Activated CD8-positive, alpha-beta memory T cell treated with anti-CD3 and anti-CD28 coated beads, Interleukin-2, amount 50 U/mL, for 24 hours (primary cell): ENCODE data around the gene C3orf80.
"Not testable (repeated sequence)": the region's sequence is repeated elsewhere in the genome, so short reads cannot be mapped to it uniquely, and the experiment has no call there.

Experiments
- DNase-seq: peaks from one replicate; pipeline ENCODE4 v3.0.0-alpha.2; 2020; ENCODE audit errors: extremely low read depth

The C3orf80 gene

DNA sequence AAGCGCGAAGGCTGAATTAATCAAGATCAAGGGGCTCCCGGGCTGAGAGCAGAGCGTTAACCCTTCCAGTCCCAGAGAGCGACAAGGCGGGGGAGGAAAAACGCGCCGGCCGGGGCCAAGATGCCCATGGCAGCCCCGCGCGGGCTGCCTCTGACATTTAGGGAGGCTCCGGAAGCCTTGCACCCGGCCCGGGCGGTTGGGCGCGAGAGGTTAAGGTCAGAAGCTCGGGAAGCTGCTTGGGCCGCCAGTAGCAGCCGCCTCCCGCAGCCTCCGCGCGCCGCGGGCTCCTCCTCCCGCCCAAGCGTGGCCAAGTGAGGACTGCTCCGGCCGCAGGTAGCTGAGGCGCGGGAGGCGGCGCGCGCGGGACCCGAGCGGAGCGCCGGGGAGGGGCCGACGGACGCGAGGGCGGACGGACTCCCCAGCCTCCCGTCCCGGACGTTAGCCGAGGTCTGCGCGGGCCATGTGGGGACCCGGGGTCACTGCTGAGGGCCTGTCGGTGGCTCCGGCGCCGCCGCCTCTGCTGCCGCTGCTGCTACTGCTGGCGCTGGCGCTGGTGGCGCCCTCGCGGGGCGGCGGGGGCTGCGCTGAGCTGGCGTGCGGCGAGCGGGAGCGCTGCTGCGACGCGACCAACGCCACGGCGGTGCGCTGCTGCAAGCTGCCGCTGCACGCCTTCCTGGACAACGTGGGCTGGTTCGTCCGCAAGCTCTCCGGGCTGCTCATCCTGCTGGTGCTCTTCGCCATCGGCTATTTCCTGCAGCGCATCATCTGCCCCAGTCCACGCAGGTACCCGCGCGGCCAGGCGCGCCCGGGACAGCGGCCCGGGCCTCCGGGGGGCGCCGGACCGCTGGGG, at the start of gene C3orf80:
Gene C3orf80 (plus strand): TSS at position 247 of the 850 bp plus-strand sequence. CDS start 214 bp downstream, at position 461.
- DNase-seq: no peak

DNA sequence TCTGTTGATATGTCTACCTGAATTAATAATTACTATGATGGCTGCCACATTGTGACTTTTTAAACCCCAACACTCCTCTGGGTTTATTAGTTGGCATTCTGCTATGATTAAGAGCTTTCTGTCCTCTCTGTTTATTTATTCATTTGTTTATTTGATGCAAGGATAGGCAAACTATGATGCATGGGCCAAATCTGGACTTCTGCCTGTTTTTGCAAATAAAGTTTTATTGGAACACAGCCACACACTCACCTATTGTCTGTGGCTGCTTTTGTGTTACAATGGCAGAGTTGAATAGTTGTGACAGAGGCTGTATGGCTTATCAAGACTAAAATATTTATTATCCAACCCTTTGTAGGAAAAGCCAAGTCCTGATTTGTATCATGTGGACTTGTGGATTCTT, 48.3 kb upstream of the C3orf80 start:
- DNase-seq: no peak

DNA sequence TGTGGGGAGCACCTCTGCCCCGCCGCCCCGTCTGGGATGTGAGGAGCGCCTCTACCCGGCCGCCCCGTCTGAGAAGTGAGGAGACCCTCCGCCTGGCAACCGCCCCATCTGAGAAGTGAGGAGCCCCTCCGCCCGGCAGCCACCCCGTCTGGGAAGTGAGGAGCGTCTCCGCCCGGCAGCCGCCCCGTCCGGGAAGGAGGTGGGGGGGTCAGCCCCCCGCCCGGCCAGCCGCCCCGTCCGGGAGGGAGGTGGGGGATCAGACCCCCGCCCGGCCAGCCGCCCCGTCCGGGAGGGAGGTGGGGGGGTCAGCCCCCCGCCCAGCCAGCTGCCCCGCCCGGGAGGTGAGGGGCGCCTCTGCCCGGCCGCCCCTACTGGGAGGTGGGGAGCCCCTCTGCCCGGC, 46.6 kb upstream of the C3orf80 start:
- DNase-seq: not testable (repeated sequence)

DNA sequence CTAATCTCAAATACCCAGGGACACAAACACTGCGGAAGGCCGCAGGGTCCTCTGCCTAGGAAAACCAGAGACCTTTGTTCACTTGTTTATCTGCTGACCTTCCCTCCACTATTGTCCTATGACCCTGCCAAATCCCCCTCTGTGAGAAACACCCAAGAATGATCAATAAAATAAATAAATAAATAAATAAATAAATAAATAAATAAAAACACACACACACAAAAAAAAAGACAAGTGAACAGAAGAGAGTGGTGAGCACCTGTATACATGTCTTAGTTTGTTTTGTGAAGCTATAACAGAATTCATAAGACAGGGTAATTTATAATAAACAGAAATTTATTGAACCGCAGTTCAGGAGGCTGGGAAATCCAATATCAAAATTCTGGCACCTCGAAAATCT, 45.8 kb upstream of the C3orf80 start:
- DNase-seq: not testable (repeated sequence)

DNA sequence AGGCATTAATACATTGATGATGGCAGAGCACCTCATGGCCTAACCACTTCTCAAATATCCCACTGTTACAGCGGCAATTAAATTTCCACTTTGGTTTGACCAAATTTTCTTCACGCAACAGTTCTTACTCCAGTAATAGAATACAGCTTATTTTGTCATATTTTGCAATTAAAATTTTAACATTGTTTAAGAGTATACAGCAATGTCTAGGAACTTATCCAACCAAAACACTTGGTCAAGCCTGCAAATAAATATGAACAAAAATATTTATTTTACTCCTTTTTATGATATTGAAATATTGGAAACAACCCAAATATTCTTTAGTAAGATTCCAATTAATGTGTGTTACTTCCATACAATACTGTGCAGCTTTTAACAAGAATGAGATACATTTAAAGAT, 45.3 kb upstream of the C3orf80 start:
- DNase-seq: no peak

DNA sequence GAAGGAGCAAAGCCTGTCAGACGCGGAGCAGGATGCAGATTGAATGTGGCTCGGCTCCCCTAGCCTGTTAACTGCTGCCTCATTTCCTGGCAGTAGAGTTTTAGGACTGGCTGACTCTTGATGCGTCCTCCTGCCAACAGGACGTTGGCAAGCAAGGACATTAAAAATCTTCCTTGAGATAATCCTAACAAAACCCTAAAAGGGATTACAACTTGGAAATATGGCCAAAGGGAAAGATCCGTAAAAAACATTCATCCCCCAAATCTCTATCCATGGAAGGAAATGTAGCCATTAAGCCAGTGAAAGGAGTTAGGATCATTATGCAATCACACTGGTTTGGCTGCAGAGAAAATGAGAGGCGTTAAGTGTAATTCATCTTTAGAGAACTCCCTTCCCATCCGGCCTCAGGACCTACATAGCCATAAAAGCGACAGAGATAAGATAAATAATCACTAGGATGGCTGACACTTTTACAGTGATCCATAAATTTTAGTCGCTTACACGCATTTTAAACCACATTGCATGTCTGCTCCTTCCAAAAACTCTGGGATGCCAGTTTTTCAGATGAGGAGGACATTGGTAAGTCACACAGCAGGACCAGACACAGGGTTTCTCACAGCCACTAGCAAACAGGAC, 44.5 kb upstream of the C3orf80 start:
- DNase-seq: no peak

DNA sequence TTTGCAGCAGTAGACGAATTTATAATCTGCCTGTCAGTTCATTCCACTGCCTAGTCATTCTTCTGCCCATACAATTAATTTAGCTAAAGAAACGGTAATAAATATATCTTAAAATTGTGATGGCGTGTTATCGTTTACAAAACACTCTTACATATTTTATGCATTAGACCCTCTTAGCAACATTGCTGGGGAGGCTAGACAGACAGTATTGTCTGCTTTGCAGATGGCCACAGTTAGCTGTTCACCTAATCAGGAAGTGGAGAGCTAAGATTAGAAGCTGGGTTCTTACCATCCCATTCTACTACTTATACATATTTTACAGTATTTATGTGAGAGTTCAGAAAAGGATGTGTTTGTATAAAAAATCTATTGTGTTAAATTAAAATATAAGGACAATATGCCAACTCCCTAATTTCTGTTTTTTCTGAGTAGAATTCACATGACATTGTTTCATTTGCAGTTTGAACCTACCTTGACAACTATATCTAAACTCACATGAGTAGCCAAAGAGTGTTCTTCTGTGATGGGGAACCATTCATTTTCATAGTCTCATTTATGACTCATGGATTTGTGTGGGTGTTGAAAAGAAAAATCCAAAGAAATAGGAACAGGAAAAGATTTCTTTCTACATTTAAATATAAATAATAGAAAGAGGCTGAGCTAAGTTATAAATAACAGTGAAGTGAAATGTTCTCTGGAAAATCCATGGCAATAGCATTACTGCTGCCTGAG, 41.7 kb upstream of the C3orf80 start:
- DNase-seq: no peak

DNA sequence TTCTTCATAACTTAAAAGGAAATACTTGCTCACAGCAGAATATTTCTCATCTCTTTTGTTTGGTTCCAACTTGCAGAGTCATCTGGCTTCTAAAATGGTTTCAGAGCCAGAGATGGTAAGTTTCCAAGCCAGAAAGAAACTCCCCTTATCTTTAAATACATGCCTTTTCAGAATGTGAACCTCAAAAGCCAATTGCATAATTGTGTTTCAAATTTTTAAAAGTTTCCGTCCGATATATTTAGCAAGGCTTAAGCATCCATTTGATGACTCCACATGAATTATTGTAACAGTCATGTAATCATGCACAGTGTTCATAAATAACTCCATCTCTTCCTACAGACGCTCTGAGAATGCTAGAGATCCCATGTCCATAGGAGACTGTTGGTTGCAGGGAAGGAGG, 40.6 kb upstream of the C3orf80 start:
- DNase-seq: no peak

DNA sequence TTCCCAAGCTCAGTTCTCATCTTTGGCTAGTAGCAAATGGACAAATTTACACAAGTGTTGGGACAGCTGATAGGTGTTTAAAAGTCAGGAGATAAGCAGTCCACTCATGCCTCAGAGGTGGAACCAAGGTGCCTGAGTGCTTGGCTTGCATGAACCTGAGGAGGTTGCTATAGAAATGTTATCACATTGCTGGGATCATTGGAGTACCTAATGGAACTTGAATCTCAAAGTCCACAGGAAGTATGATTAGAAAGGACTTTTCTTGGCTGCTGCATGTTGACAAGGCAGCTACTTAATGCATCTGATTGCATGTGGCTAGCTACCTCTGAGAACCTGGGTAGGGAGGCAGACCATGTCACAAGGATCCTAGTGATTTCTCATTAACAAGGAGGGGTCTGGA, 39.5 kb upstream of the C3orf80 start:
- no peak for DNase-seq

DNA sequence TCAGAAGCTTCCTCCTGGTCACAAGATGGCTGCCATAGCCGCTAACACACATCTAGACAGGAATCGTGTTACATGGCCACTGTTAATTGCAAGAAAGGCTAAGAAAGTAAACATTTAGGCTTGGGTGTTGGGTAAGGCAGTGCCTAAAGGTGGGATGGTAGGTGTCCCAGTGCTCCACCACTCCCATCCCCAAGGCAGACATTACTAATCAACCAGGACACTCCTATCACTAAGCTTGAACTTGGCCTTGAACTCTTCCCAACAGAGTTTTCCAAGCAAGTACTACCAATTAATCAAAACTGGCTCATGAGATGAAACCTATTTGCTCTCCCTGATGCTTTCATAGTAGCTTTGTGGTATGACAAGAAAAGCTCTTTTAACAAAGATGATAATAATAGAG, 37.9 kb upstream of the C3orf80 start:
- DNase-seq: no peak

DNA sequence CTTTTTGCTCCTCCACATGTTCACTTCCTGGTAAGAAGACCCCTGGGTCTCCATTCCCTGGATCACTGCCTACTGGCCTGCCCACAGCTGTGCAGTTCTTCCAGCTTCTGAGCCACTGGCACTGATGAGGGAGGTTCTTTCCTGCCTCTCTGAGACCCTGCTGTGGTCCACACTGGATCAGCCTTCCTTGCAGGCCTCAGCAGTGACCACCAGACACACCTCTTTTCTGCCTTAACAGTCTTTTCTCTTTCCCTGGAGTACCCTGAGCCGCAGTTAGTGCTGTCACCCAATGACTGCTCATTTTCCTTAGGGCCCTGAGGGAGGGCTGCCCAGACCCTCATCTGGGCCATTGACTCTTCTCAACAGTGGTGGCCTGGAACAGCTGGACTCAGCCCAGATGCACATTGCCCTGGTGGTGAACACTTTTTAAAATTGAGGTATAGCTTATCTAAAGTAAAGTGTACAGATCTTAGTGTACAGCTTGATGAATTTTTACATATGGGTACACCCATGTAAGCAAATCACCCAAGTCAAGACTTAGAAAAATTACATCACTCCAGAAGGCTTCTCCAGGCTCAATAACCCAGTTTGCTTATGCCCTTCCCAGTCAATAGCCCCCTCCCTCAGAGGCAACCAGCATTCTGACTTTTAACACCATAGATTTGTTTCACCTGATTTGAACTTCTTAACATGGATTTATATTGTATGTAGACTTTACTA, 32.8 kb upstream of the C3orf80 start:
- DNase-seq: no peak

DNA sequence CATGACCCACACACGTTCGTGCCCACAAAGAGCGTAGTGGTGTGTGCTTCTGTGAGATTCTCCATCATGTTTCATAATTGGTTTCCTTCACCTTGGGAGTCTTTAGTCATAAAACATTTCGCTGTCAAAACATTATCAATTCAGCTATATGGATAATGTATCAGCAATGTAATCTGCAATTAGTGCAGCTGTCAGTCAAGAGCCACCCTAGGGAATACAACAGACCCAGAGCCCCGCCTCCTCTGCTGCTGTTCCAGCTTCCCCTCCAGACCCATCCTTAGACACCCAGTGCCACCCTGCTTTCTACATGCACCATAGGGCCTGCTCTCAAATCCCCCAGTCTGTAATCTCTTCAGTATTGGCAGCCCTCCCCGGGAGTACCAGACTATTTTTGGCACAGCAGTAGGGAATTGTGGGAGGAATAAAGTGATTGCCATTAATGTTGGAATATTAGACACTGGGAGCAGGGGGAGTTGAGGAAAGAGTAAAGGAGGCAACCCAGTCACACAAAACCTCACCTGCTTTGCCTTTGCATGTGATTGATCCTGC, 31.5 kb upstream of the C3orf80 start:
- no peak for DNase-seq

DNA sequence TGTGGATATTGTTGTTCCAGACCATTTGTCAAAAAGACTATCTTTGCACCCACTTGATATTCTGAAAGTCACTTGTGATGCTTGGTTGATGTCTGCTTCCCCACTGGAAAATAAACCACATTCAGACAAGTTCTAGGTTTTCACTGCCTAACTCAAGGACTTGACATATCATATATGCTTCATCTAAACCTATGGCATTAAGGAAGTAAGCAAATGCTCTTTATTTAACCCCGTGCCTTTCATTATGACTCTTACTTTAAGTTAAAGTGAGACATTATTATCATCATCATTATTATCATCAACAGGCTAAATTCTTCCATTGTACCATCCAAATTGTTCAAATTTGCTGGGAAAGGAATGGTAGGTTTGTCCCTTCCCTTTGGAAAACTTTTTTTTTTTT, 30.8 kb upstream of the C3orf80 start:
- no peak for DNase-seq

DNA sequence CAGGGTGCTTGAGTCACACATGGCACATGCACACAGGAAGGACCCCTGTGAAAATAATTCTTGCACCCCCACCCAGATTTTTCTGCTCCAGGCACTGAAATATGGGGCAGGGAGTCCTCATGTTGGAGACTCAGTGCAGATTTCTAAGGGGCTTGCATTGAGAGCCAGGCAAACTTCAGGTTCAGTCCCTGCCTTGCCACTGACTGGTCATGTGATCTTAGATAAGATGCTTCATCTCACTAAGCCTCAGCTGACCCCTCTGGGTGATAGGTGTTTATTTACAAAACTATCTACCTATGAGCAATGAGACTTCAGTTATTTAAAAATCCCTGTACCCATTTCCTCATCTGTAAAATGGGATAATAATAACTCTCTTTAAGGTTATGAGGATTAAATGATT, 30.1 kb upstream of the C3orf80 start:
- DNase-seq: no peak

DNA sequence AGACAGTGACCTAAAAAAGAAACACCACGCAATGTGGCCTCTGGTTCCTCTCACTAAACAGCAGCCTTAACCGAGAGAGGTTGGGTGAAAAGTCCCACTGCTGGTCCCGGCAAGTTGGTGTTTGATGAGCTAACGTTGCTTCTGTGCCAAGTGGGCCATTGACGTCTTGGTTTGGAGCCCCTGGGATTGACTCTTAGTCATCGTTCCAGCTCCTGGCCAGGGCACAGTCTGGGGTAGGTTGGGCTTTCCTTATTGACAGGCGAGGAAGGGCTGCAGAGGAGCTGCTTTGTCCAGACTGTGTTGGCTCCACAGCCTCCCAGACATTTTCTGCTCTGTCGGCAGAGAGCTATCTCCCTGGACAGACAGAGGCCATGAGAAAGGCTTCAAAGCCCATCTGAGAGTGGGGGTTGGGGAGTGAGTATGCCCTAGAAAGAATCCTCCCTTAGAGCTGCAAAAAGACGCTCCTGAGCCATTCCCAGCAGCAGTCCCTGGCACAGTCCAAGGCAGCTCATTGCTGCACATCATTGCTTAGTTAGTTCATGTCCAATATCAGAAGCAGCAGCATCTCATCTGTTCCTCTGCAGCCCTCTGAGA, 28.6 kb upstream of the C3orf80 start:
- DNase-seq: no peak

DNA sequence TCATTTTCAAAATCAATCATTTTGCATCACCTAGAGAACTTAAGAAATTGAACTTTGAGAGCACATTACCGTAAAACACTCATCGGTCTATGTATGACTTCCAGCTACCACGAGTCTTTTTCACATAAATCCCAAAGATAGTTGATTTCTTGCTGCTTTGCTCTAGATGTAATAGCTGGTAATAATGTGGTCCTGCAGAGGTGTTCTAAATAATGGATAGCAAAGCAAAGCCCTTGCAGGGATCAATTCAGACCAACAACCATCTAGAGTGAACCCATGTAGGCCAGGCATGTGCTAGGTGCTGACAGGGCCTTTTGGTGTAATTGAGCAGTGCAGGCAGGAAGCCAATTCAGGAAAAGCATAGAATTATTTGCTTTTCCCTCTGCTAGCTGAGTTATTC, 26.1 kb upstream of the C3orf80 start:
- DNase-seq: no peak

DNA sequence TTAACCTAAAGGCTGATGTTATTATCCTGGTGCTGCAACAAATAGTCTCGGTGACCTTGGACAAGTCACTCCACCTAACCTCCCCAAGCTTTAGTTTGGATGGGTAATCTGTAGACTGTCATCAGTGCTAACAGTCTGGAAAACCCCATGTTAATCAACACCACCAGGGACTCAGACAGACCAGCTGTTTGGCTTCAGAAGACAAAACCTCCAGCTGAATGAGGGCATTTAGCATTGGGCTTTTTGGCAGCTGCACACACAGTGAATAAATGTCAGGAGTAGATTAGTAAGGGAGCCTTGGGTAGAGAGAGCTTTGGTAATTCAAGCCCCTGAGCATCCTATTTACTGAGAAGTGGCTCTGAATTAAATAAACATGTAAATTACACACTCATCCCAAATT, 24.9 kb upstream of the C3orf80 start:
- no peak for DNase-seq

DNA sequence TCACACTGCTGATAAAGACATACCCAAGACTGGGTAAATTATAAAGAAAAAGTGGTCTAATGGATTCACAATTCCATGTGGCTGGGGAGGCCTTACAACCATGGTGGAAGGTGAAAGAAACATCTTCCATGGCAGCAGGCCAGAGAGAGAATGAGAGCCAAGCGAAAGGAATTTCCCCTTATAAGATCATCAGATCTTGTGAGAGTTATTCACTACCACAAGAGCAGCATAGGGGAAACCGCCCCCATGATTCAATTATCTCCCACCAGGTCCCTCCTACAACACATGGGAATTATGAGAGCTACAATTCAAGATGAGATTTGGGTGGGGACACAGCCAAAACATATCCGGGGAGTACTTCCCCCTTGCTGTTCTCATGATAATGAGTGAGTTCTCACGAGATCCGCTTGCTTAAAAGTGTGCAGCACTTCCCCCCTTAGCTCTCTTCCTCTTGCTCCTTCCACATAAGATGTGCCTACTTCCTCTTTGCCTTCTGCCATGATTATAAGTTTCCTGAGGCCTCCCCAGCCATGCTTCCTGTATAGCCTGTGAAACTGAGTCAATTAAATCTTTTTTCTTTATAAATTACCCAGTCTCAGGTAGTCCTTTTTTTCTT, 20.7 kb upstream of the C3orf80 start:
- not testable (repeated sequence) for DNase-seq

DNA sequence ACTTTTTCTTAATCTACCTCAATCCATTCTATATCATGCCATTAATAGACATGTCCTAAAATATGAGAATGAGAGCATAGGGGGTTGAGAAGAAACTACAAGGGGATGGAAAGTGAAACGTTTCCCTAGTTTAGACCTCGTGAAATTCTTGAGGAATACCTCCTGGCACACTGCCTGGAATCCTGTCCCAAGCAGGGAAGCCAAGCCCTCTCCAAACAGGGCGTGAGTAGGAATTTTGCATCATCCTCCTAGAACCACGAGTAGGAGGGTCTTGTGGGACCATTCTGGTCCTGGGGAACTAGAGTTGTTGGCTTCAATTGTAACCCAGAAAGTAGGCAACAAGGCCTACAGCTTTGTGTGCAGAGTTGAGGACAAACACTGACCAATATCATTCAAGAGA, 19.6 kb upstream of the C3orf80 start:
- DNase-seq: no peak

DNA sequence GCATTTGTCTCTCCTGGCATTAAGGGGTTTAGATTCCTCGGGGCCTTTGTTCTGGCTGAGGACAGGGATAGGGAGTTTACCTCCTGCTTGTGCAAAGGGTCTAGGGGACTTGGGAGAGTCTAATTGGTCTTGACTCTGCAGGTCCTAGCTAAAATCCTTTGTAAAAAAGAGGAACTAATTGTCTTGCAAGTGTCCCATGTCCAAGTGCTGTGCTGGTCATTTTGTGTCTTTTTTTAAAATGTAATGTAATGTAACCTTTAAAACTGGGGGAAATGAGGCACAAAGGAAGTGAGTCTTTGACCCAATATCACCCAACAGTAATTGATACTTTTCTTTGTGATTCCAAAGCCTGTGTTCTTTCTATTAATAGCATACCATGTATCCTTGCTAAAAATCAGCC, 14.9 kb upstream of the C3orf80 start:
- no peak for DNase-seq

DNA sequence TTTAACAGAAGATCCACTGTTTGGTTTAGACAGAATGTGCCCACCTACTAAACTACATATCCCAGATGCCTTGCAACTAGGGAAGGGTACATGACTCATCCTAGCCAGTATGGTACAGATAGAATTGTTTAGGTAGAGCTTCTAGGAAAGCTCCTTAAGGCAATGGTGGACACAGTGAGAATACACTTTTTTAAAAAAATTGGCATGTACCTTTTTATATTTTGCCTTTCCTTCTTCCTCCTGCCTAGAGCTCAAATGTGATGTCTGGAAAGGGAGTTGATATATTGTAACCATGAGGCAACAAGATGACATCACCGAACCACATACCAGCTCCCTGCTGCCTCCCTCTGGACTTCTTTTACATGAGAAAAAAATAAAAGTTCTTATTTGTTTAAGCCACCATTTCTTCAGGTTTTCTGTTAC, 14.4 kb upstream of the C3orf80 start:
- DNase-seq: no peak
